NCI-H146 treated with DMSO at 0.1 percent for 48 hours (cell line): ENCODE data around the gene GFRA1.

Experiments
- DNase-seq: peaks from one replicate; lab custom pipeline; 2025; ENCODE audit not compliant: unreplicated experiment; lab: John Stamatoyannopoulos, UW

Gene GFRA1

GRCh38 chr10:116271593-116272439, 1.2 kb downstream of the GFRA1 start:
- DNase-seq: no peak

- no peak for DNase-seq
Measured at GRCh38 chr10:116270771-116271592, 2.0 kb downstream of the GFRA1 start.

- no peak for DNase-seq
Measured at GRCh38 chr10:116270126-116270770, 2.8 kb downstream of the GFRA1 start.

GRCh38 chr10:116269619-116270018, 3.4 kb downstream of the GFRA1 start:
- DNase-seq: no peak

- no peak for DNase-seq
Measured at GRCh38 chr10:116268976-116269375, 4.0 kb downstream of the GFRA1 start.

- no peak for DNase-seq
Measured at GRCh38 chr10:116265686-116266085, 7.3 kb downstream of the GFRA1 start.

- no peak for DNase-seq
Measured at GRCh38 chr10:116263870-116264655, 8.9 kb downstream of the GFRA1 start.

- no peak for DNase-seq
Measured at GRCh38 chr10:116262678-116263077, 10.3 kb downstream of the GFRA1 start.

- no peak for DNase-seq
Measured at GRCh38 chr10:116260599-116260998, 12.4 kb downstream of the GFRA1 start.

GRCh38 chr10:116259638-116260037, 13.4 kb downstream of the GFRA1 start:
- no peak for DNase-seq

- no peak for DNase-seq
Measured at GRCh38 chr10:116257785-116258184, 15.2 kb downstream of the GFRA1 start.

GRCh38 chr10:116256752-116257259, 16.2 kb downstream of the GFRA1 start:
- DNase-seq: no peak

- DNase-seq: no peak
Measured at GRCh38 chr10:116255886-116256751, 16.9 kb downstream of the GFRA1 start.

- no peak for DNase-seq
Measured at GRCh38 chr10:116254422-116255155, 18.4 kb downstream of the GFRA1 start.

- no peak for DNase-seq
Measured at GRCh38 chr10:116253716-116254115, 19.3 kb downstream of the GFRA1 start.

GRCh38 chr10:116251602-116252395, 21.2 kb downstream of the GFRA1 start:
- no peak for DNase-seq

- DNase-seq: no peak
Measured at GRCh38 chr10:116247691-116248090, 25.3 kb downstream of the GFRA1 start.

GRCh38 chr10:116246263-116246662, 26.7 kb downstream of the GFRA1 start:
- DNase-seq: no peak
